Osteocyte (in vitro differentiated cells): ENCODE data around the gene C11orf16. TPM values are rescaled to one million over a fixed set of nuclear protein-coding genes. Genes with fewer than 3 reads are reported as not detected.
"Not testable (repeated sequence)": the region's sequence is repeated elsewhere in the genome, so short reads cannot be mapped to it uniquely, and the experiment has no call there.

ENCODE experiments used
- DNase-seq: peaks from one replicate; pipeline ENCODE4 v3.0.0; 2021; ENCODE audit warnings: mixed read lengths; ENCODE audit not compliant: unreplicated experiment; ENCODE audit errors: extremely low spot score
- H3K27ac Mint-ChIP-seq: one replicate; pipeline ENCODE4 v1.8.0; 2021; ENCODE audit warnings: mild to moderate bottlenecking, mixed read lengths; ENCODE audit not compliant: unreplicated experiment
- H3K27me3 Mint-ChIP-seq: one replicate; pipeline ENCODE4 v1.8.0; 2021; ENCODE audit warnings: mixed read lengths; ENCODE audit not compliant: unreplicated experiment
- H3K36me3 Mint-ChIP-seq: one replicate; pipeline ENCODE4 v1.8.0; 2021; ENCODE audit warnings: mixed read lengths; ENCODE audit not compliant: unreplicated experiment
- H3K4me1 Mint-ChIP-seq: one replicate; pipeline ENCODE4 v1.8.0; 2021; ENCODE audit warnings: mixed read lengths; ENCODE audit not compliant: unreplicated experiment
- H3K4me3 Mint-ChIP-seq: one replicate; pipeline ENCODE4 v1.8.0; 2021; ENCODE audit warnings: mild to moderate bottlenecking, moderate library complexity, mixed read lengths; ENCODE audit not compliant: unreplicated experiment
- H3K9me3 Mint-ChIP-seq: one replicate; pipeline ENCODE4 v1.8.0; 2021; ENCODE audit warnings: mixed read lengths; ENCODE audit not compliant: unreplicated experiment
- total RNA-seq: library from RNA; stranded (reverse); gene quantifications from 2 replicates; pipeline ENCODE4 v1.2.1, GENCODE V29; 2021
- TF ChIP-seq, protein P1 (sequence below): fragments of 200-600 bp; sonication (generic); IDR thresholded peaks from 2 replicates; pipeline ENCODE4 v1.5.0; 2021; ENCODE audit warnings: antibody characterized with exemption, mild to moderate bottlenecking, moderate library complexity

C11orf16 gene
- total RNA-seq, 1 donor from 2014 or later, result not detected

- TF ChIP-seq, protein P1, sequence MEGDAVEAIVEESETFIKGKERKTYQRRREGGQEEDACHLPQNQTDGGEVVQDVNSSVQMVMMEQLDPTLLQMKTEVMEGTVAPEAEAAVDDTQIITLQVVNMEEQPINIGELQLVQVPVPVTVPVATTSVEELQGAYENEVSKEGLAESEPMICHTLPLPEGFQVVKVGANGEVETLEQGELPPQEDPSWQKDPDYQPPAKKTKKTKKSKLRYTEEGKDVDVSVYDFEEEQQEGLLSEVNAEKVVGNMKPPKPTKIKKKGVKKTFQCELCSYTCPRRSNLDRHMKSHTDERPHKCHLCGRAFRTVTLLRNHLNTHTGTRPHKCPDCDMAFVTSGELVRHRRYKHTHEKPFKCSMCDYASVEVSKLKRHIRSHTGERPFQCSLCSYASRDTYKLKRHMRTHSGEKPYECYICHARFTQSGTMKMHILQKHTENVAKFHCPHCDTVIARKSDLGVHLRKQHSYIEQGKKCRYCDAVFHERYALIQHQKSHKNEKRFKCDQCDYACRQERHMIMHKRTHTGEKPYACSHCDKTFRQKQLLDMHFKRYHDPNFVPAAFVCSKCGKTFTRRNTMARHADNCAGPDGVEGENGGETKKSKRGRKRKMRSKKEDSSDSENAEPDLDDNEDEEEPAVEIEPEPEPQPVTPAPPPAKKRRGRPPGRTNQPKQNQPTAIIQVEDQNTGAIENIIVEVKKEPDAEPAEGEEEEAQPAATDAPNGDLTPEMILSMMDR, result no peak
- no peak for DNase-seq
- Mint-ChIP-seq H3K9me3 (no peaks in the 10 kb centered on the region), H3K36me3 (peaks cover 23% of the 10 kb centered on the region), H3K27me3 (no peaks in the 10 kb centered on the region), H3K27ac (no peak overlapping the region), H3K4me1 (no peaks in the 10 kb centered on the region), H3K4me3 (no peak overlapping the region)
Observed at GRCh38 chr11:8947230-8947943, 14.6 kb upstream of the C11orf16 start.

- Mint-ChIP-seq H3K27ac (no peak within 1 kb of the TSS), H3K36me3 (peaks cover 7% of the 10 kb centered on the region), H3K27me3 (peaks cover 4% of the 10 kb centered on the region), H3K4me3 (no peak within 1 kb of the TSS), H3K9me3 (no peaks in the 10 kb centered on the region), H3K4me1 (no peaks in the 10 kb centered on the region)
- TF ChIP-seq, protein P1, result no peak
- no peak for DNase-seq
Observed at GRCh38 chr11:8942518-8943066, 9.8 kb upstream of the C11orf16 start, which contains the start of gene ASCL3. Gene ASCL3 (minus strand): TSS chr11:8943016. CDS start chr11:8938161, 4,855 bp downstream.

GRCh38 chr11:8941341-8942103, 8.8 kb upstream of the C11orf16 start:
- peaks cover 4% of the 10 kb centered on the region for H3K27me3 Mint-ChIP-seq
- peaks cover 2% of the 10 kb centered on the region for H3K36me3 Mint-ChIP-seq
- H3K4me1 Mint-ChIP-seq, result no peaks in the 10 kb centered on the region
- DNase-seq, result no peak
- H3K4me3 Mint-ChIP-seq, result no peak overlapping the region
- TF ChIP-seq, protein P1, result no peak
- H3K27ac Mint-ChIP-seq, result no peak overlapping the region
- H3K9me3 Mint-ChIP-seq, result no peaks in the 10 kb centered on the region

GRCh38 chr11:8937659-8938058, 4.9 kb upstream of the C11orf16 start:
- Mint-ChIP-seq H3K4me3 (no peak overlapping the region), H3K27me3 (peaks cover 4% of the 10 kb centered on the region), H3K9me3 (no peaks in the 10 kb centered on the region), H3K27ac (no peak overlapping the region), H3K36me3 (peaks cover 2% of the 10 kb centered on the region), H3K4me1 (peaks cover 9% of the 10 kb centered on the region)
- no peak for DNase-seq
- TF ChIP-seq, protein P1, result no peak

DNA sequence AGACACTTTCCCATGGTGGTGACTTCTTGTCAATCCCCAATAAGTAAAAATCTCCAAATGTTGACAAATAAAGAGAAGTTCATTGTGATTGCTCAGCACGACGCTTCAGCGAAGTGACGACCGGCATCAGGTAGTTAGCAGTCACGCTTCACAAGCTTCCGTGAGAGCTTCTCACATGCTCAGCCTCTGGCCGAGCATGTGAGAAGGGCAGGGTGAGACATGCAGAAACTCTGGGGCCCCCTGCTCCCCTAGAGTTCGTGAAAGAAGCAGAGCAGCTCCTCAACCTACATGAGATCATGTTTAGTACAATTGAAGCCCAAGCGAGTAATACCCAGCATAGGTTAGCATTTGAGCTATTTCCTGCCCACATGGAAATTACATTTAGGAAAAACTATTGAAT, 4.4 kb upstream of the C11orf16 start:
- no peak overlapping the region for H3K4me3 Mint-ChIP-seq
- TF ChIP-seq, protein P1, result no peak
- DNase-seq, result no peak
- H3K36me3 Mint-ChIP-seq, result peaks cover 2% of the 10 kb centered on the region
- H3K27ac Mint-ChIP-seq, result no peak overlapping the region
- no peaks in the 10 kb centered on the region for H3K9me3 Mint-ChIP-seq
- H3K4me1 Mint-ChIP-seq, result peaks cover 13% of the 10 kb centered on the region
- peaks cover 4% of the 10 kb centered on the region for H3K27me3 Mint-ChIP-seq

DNA sequence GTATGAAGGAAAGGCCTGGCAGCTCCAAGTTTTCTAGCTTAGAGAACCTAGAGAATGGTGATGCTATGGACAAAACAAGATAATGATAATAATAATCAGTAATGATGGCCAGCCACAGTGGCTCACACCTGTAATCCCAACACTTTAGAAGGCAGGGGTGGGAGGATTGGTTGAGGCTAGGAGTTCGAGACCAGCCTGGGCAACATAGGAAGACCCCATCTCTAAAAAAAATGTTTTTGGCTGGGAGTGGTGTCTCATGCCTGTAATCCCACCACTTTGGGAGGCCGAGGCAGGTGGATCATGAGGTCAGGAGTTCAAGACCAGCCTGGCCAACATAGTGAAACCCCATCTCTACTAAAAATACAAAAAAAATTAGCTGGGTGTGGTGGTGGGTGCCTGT, 3.0 kb upstream of the C11orf16 start:
- H3K36me3 Mint-ChIP-seq, H3K9me3 Mint-ChIP-seq: not testable (repeated sequence)

More for the DNA sequence above, 3.0 kb upstream of the C11orf16 start:
- H3K27ac Mint-ChIP-seq, H3K4me3 Mint-ChIP-seq, DNase-seq, H3K27me3 Mint-ChIP-seq: not testable (repeated sequence)
- peaks cover 13% of the 10 kb centered on the region for H3K4me1 Mint-ChIP-seq
